RWPE1 (cell line): ENCODE measurements around the gene SLC35C1.

Experiments used
- CTCF ChIA-PET: fragments of 350-600 bp; sonication (Branson Sonifier 250); formaldehyde crosslinking; extraction: SDS; loops from one replicate; lab custom pipeline; 2021; lab: Yijun Ruan, JAX
- POLR2A ChIA-PET: fragments of 400-600 bp; formaldehyde crosslinking; extraction: SDS; loops from one replicate; lab custom pipeline; 2020; ENCODE audit warnings: antibody characterized with exemption; ENCODE audit not compliant: low non-redundant PET; lab: Yijun Ruan, JAX
- DNase-seq: peaks from one replicate; pipeline ENCODE4 v3.0.0; 2012; ENCODE audit warnings: low spot score
- H3K27ac ChIP-seq: fragments of 450-650 bp; 2 replicates; pipeline ENCODE4 v1.5.1; 2017
- CTCF ChIP-seq: fragments of 450-650 bp; conservative IDR thresholded peaks from 2 replicates; pipeline ENCODE4 v1.5.1; 2017; ENCODE audit warnings: low read depth, mild to moderate bottlenecking

The SLC35C1 gene

GRCh38 chr11:45847911-45848316 lies 43.0 kb downstream of the SLC35C1 start:
- peak; percentile 49 for DNase-seq
- H3K27ac ChIP-seq: peak overlapping the region; percentile 77

GRCh38 chr11:45848654-45849081 lies 43.7 kb downstream of the SLC35C1 start:
- ChIA-PET POLR2A (interaction anchor here (0.7 kb wide), 1 partner anchor 17 kb away, joined by 10 read pairs; no protein-coding TSS in a partner anchor), CTCF (interaction anchor here (0.8 kb wide), 1 partner anchor 23 kb away, joined by 3 read pairs; no protein-coding TSS in a partner anchor)
- no peak for TF ChIP-seq CTCF
- no peak for DNase-seq
- H3K27ac ChIP-seq: no peak overlapping the region; the same call in 1 of the 2 replicates

More at GRCh38 chr11:45847911-45848316, 43.0 kb downstream of the SLC35C1 start:
- CTCF ChIA-PET: interaction anchor here (0.8 kb wide), 1 partner anchor 24 kb away, joined by 3 read pairs; no protein-coding TSS in a partner anchor
- TF ChIP-seq CTCF: no peak
- POLR2A ChIA-PET: interaction anchor here (0.7 kb wide), 1 partner anchor 17 kb away, joined by 10 read pairs; no protein-coding TSS in a partner anchor

- no peak overlapping the region for H3K27ac ChIP-seq
- POLR2A ChIA-PET: no interaction called here
- TF ChIP-seq CTCF: no peak
- CTCF ChIA-PET: no interaction called here
- no peak for DNase-seq
Observed at GRCh38 chr11:45850446-45850845, 45.5 kb downstream of the SLC35C1 start.

- CTCF ChIA-PET: no interaction called here
- POLR2A ChIA-PET: no interaction called here
- no peak for DNase-seq
- no peak for TF ChIP-seq CTCF
- H3K27ac ChIP-seq: no peak overlapping the region
Observed at GRCh38 chr11:45851228-45851627, 46.3 kb downstream of the SLC35C1 start.

GRCh38 chr11:45852018-45852711 lies 47.2 kb downstream of the SLC35C1 start:
- H3K27ac ChIP-seq: peak overlapping the region; percentile 17; the same call in 1 of the 2 replicates
- DNase-seq: no peak
- ChIA-PET POLR2A (no interaction called here), CTCF (no interaction called here)
- TF ChIP-seq CTCF: no peak

GRCh38 chr11:45852712-45853101 lies 47.8 kb downstream of the SLC35C1 start:
- TF ChIP-seq CTCF: no peak
- ChIA-PET POLR2A (no interaction called here), CTCF (no interaction called here)
- DNase-seq: no peak
- H3K27ac ChIP-seq: no peak overlapping the region
